Measurements from ENCODE around the gene HPN. TPM values are rescaled to one million over a fixed set of nuclear protein-coding genes. Genes with fewer than 3 reads are reported as not detected.
A peak's percentile ranks its signal among the peaks of the same experiment; 100 is the strongest.
"Not testable (repeated sequence)": the region's sequence is repeated elsewhere in the genome, so short reads cannot be mapped to it uniquely, and the experiment has no call there.

The HPN gene
- total RNA-seq: 1 to 10 TPM in 2 of 4 donors, under 1 TPM in 2; 0.26 to 2.7 (median 0.68) TPM

GRCh38 chr19:35041548-35042055 lies at the start of gene HPN:
HPN (plus strand) TSS chr19:35041721; CDS start chr19:35042507, 786 bp downstream.
- Histone ChIP-seq H3K9me3 (no peaks in the 10 kb centered on the region), H3K4me1 (peaks cover 0 to 12% of the 10 kb centered on the region in 2 donors), H3K36me3 (no peaks in the 10 kb centered on the region), H3K27ac (peak within 1 kb of the TSS; percentile 53 to 69), H3K4me3 (no peak within 1 kb of the TSS), H3K27me3 (no peaks in the 10 kb centered on the region)
- TF ChIP-seq CTCF (IDR thresholded peaks at IDR 0.05) (no peak), POLR2A (IDR thresholded peaks at IDR 0.05) (no peak)
- no peak for DNase-seq
- intact Hi-C loops (cut with DNase I; ENCODE audit: low total_unique reads): no loop called here

- H3K9me3 ChIP-seq; H3K27me3 ChIP-seq; intact Hi-C loops (cut with DNase I; ENCODE audit: low total_unique reads); H3K27ac ChIP-seq; H3K4me1 ChIP-seq; H3K4me3 ChIP-seq; DNase-seq; H3K36me3 ChIP-seq: not testable (repeated sequence)
These were observed 48.9 kb upstream of the HPN start for GRCh38 chr19:34992582-34992981.

DNA sequence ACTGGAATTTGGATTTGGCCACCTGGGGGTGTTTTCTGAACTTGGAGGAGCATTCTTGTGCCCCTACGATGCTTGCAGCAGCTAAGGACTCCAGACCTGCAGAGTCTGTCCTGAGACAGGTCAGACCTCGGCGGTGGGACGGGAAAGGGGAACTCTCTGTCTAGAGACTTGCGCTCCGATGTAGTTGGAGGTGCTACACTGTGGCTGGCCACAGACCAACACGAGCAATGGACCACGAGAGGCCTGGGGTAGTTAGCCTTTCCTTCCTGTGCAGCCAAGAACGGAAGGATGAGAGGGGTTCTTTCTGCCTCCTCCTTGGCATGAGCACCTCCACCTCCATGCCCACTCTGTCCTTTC lies 47.3 kb upstream of the HPN start:
- Histone ChIP-seq H3K9me3 (no peaks in the 10 kb centered on the region), H3K36me3 (no peaks in the 10 kb centered on the region), H3K4me1 (no peaks in the 10 kb centered on the region), H3K27ac (peak overlapping the region; percentile 13 to 62), H3K27me3 (no peaks in the 10 kb centered on the region), H3K4me3 (no peak overlapping the region)
- intact Hi-C loops (cut with DNase I; ENCODE audit: low total_unique reads): no loop called here
- DNase-seq: no peak
- TF ChIP-seq POLR2A (IDR thresholded peaks at IDR 0.05) (no peak), CTCF (IDR thresholded peaks at IDR 0.05) (no peak)

GRCh38 chr19:34994643-34995541 lies 46.6 kb upstream of the HPN start:
- intact Hi-C loops (cut with DNase I; ENCODE audit: low total_unique reads): no loop called here
- H3K27ac ChIP-seq: peak overlapping the region; percentile 33 to 62
- no peaks in the 10 kb centered on the region for H3K9me3 ChIP-seq
- TF ChIP-seq POLR2A (IDR thresholded peaks at IDR 0.05) (no peak), CTCF (IDR thresholded peaks at IDR 0.05) (no peak)
- no peaks in the 10 kb centered on the region for H3K4me1 ChIP-seq
- H3K27me3 ChIP-seq: no peaks in the 10 kb centered on the region
- no peaks in the 10 kb centered on the region for H3K36me3 ChIP-seq
- DNase-seq: no peak
- no peak overlapping the region for H3K4me3 ChIP-seq

DNA sequence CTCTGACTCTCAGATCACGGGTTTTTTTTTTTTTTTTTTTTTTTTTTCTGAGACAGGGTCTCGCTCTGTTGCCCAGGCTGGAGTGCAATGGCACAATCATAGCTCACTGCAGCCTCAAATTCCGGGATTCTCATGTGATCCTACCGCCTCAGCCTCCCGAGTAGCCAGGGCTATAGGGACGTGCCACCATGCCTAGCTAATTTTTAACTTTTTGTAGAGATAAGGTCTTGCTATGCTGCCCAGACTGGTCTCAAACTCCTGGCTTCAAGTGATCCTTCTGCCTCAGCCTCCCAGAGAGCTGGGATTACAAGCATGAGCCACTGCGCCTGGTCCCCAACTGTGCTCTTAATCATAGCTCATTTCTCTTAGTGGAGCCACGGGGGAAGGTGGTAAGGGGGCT lies 46.0 kb upstream of the HPN start:
- intact Hi-C loops (cut with DNase I; ENCODE audit: low total_unique reads): no loop called here
- TF ChIP-seq POLR2A (IDR thresholded peaks at IDR 0.05): no peak
- TF ChIP-seq CTCF (IDR thresholded peaks at IDR 0.05): no peak
- Histone ChIP-seq H3K4me1 (no peaks in the 10 kb centered on the region), H3K27ac (peak overlapping the region in 1 of 2 donors; percentile 62), H3K27me3 (no peaks in the 10 kb centered on the region), H3K36me3 (no peaks in the 10 kb centered on the region), H3K9me3 (no peaks in the 10 kb centered on the region), H3K4me3 (no peak overlapping the region)
- no peak for DNase-seq

Data from uterus (tissue), 4 donors.